Upper lobe of left lung (tissue), 4 donors: ENCODE measurements around the gene NFIB.

Experiments
- CTCF ChIP-seq, 6 experiments: fragments of 450-650 bp in 4 of 6; fragments of 200-600 bp in 2 of 6; sonication (generic) in 2 of 6; IDR thresholded peaks; one replicate each; pipeline ENCODE4 v1.5.1; 2016 to 2019; ENCODE audit warnings: antibody characterized with exemption in 6 of 6
- EP300 ChIP-seq, 4 donors: sonication (generic); formaldehyde crosslinking; IDR thresholded peaks; one replicate each; pipeline ENCODE4 v1.5.1; 2017; ENCODE audit warnings: antibody characterized with exemption in 4 of 4, control low read depth in 2 of 4
- POLR2A ChIP-seq, 4 donors: fragments of 450-650 bp; IDR thresholded peaks; one replicate each; pipeline ENCODE4 v1.5.1; 2016 to 2017; ENCODE audit warnings: antibody characterized with exemption in 4 of 4, mild to moderate bottlenecking in 2 of 4
- POLR2AphosphoS5 ChIP-seq, 2 donors: sonication (generic); formaldehyde crosslinking; IDR thresholded peaks; one replicate each; pipeline ENCODE4 v1.5.1; 2017; ENCODE audit warnings: antibody characterized with exemption in 2 of 2

DNA sequence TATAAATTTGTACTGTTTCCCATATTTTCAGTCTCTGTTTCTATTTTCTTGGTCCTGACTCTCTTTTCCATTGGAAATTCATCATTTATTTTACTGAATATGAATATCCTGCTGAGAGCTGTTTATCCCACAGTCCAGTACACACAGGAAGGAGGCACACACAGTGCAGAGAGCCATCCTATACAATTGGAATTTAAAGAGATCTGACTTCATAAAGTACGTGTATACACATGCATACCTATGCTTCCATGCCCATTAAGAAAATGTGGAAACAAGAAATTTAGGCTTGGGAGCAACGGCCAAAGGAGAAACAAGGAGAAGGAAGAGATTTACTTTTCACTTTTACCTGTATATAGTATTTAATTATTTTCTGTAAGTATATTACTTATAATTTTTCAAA lies 99.2 kb downstream of the NFIB start:
- TF ChIP-seq POLR2A (IDR thresholded peaks at IDR 0.05): no peak
- TF ChIP-seq EP300 (IDR thresholded peaks at IDR 0.05): no peak
- TF ChIP-seq CTCF (IDR thresholded peaks at IDR 0.05): no peak
- no peak for TF ChIP-seq POLR2AphosphoS5 (IDR thresholded peaks at IDR 0.05)
